HG03432 (cell line): Measurements from ENCODE around the gene CAPN2.
"Not testable (repeated sequence)": the region's sequence is repeated elsewhere in the genome, so short reads cannot be mapped to it uniquely, and the experiment has no call there.

Source experiments
- ATAC-seq: cut with Tn5 transposase; IDR thresholded peaks from one replicate; pipeline ENCODE4 v1.9.1; 2021; ENCODE audit warnings: mild to moderate bottlenecking, moderate library complexity; ENCODE audit not compliant: unreplicated experiment

Gene CAPN2

GRCh38 chr1:223784541-223784940, 72.2 kb downstream of the CAPN2 start:
- ATAC-seq = no peak

DNA sequence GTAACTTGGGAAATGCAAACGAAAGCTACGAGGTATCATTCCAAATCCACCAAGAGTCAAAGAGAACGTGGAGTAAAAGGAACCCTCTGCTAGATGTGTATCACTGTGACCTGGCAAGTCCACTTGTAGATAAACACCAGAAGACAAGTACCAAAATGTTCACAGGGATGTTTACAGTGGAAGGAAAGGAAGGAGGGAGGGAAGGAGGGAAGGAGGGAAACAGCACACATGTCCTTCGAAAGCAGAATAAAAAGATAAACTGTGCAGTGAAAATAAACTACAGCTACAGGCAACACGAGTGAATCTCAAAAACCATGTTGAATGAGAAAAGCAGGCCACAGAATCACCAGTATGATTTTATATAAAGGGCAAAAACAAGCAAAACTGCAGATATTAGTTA, 73.5 kb downstream of the CAPN2 start:
- no peak for ATAC-seq

GRCh38 chr1:223788746-223789415, 76.5 kb downstream of the CAPN2 start:
- ATAC-seq = no peak

DNA sequence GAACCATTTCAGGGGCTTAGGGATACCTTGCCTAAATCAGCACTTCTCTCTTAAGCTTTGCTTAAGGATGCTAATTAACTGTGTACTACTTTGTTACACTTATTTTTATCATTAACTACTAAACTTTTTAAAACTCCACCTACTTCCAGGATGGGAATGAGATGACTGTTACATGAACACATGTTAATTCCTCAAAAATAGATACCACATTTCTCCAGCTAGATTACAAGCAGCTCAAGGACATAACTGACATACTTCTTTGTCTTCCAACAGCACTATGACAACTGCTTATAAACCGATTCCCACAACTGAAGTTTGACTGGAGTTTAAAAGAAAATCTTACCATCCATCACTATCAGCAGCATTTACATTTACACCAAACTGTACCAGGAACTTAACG, 79.7 kb downstream of the CAPN2 start:
- ATAC-seq = no peak

GRCh38 chr1:223793716-223794115, 81.4 kb downstream of the CAPN2 start:
- no peak for ATAC-seq

DNA sequence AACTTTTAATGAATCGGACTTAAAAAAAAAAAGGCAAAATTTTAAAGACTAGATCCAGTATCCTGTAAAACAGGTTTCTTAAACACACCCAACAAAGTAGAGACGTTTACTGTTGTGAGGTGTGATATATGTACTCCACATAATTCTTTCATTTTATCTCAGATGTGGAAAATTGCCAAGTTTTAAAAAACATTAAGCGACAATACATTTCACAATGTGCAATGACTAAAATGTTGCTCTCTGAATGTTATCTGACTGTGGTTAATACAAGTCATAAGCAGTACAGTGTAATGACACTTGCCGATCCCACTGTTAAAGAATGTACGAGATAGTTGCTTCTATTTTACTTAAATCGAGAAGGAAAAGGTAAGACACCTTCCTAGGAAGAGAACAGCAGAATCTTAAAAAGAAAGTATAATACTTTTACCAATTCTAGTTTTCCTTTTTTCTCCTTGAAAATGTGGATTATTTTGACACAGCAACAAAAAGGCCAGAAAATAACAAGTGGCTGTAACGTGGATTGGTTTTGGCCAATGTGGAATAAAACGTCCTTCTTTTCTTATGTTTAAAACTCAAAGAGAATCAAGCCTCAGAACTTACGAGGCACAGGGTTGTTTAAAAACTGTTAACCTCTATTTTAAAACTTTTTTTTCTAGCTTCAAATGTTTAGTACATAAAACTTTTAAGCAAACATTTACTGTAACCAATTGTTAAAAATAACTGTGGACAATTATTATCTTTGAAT, 82.0 kb downstream of the CAPN2 start:
- ATAC-seq = no peak

DNA sequence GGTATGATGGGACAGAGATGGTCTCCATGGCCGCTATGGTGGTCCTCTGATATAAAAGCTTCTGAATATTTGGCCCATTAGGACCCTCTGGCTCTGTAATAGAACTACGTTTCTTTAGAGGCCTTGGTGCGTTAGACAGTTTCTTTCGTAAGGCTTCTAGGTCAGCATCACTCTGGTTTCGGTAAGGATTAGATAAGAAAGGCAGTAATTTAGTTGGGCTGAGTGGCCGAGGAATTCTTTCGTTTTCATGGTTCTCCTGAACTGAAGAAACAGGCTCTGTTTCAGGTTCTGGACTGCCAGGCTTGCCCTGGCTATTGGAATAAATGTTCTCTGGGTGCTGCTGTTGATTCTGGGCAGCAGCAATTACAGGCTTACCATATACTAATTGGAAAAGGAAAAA, 83.9 kb downstream of the CAPN2 start:
- no peak for ATAC-seq

GRCh38 chr1:223802032-223802431, 89.7 kb downstream of the CAPN2 start:
- ATAC-seq = no peak

DNA sequence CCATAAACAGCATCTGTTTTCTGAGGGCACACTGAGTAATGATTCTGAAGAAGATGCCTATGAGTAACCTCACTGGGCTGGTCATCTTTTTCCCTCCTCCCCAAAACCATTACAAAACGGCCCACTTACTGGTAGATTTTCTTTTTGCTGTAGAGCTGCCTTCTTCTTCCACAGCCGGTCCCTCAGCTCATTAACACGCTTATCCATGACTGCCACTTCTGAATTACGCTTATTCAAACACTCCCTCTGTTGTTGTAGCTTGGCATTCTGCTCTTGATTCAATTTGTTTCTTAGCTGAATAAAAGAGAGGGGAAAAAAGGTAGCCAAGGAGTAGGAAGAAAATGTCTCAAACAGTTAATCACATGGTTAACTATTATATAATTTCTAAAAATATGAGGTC, 90.3 kb downstream of the CAPN2 start:
- no peak for ATAC-seq

GRCh38 chr1:223803211-223803610, 90.9 kb downstream of the CAPN2 start:
- no peak for ATAC-seq

DNA sequence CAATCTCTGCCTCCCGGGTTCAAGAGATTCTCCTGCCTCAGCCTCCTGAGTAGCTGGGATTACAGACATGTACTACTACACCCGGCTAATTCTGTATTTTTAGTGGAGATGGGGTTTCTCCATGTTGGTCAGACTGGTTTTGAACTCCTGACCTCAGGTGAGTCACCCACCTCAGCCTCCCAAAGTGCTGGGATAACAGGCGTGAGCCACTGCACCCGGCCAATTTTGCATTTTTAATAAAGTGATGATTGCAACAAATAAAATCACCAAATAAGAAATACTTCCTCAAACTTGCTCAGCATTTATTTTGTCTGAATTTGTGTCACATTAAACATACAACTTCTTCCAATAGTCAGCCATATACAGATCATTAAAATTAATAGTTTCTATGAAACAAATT, 97.6 kb downstream of the CAPN2 start:
- not testable (repeated sequence) for ATAC-seq

DNA sequence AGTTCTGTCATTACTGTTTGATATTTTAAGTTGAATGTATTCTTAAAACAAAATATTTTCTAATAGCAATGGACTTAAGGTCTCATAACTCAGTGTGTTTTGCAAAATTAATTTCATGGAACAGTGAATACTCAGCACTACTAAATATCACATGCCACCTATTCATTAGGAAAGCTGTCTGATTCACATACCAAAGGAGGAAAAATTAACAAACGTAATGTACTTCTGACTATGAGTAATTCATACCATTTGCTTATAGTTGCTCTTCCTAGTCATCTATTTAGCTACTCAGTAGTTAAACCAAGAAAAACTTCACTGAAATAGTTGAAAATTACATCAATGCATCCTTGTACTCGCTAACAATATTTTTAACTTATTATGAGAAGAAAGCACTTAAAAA, 98.2 kb downstream of the CAPN2 start:
- ATAC-seq = no peak

DNA sequence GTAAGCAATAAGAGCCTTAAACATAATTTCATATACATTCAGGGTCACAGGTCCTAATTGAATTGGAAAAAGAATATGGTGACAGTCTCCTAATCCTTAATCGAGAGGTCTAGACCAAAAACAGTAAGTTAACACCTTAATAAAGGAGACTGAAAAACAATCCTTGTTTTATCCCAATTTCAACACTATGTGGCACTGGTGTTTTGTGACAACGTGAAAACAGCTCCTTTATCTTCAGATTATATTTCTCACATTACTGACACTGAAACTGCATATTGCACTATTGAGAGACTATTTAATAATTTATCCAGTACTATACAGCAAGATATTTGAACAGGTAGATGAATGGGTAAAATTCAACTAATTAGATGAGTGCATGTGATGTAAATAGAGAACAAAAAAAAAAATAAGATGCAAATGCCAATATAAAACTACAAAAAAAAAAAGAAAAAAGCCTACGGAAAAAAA, 99.3 kb downstream of the CAPN2 start:
- ATAC-seq = no peak

DNA sequence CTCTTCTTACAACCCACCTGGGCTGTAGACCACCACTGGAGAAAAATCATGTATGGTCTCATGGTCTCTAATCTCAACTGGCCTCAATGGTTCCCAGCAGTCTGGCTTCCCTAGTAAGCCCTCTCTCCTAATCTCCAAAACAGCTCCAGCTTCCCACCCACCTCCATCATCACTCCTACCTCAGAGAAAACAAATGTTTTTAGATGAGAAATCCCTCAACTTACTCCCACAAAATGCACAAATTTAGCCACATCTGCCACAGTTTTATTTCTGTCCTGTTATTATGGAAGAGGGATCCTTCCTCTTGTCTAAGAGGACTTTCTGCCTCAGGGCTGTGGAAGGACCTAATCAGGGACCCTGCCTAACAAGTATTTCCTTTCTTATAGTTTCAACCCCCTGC, 101.3 kb downstream of the CAPN2 start:
- ATAC-seq = no peak

DNA sequence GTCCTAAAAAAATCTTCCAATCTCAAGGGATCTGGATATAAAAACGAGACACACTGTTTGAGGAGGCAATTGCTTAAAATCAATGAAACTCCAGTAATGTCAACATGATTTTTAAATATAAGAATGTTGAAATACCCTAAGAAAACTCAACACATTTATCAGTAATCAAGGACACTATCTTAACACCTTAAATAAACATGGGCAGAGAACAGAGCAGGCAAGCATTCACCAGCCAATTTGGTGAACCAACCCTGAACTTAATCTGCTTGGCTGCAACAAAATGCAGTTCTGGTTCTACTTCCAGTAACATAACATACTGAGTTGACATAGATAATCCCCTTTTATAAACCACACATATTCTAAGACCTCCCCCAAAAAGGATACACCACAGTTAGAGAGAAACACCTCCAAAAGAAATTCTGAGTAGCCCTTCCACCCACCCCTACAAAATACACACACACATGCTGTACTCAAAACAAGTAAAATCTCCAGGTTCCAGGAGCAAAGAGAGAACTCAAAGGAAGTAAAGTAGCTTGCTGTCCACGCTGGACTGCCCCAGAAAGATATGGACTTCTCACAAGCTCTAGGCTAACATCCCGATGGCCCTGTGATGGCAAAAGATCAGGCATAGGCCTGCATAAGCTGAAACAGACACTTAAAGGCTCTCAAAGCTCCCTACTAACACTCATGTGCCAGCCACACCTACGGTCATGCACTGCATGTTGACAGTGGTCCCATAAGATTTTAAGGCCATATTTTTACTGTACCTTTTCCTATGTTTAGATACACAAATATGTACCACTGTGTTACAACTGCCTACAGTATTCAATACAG, 102.9 kb downstream of the CAPN2 start:
- ATAC-seq = no peak

GRCh38 chr1:223815865-223816264, 103.5 kb downstream of the CAPN2 start:
- no peak for ATAC-seq

GRCh38 chr1:223817265-223817664, 104.9 kb downstream of the CAPN2 start:
- not testable (repeated sequence) for ATAC-seq

- ATAC-seq = no peak
Measured at GRCh38 chr1:223819730-223820514, 107.6 kb downstream of the CAPN2 start.

GRCh38 chr1:223820515-223820858, 108.1 kb downstream of the CAPN2 start:
- ATAC-seq = no peak

- no peak for ATAC-seq
Measured at GRCh38 chr1:223820971-223821370, 108.6 kb downstream of the CAPN2 start.

DNA sequence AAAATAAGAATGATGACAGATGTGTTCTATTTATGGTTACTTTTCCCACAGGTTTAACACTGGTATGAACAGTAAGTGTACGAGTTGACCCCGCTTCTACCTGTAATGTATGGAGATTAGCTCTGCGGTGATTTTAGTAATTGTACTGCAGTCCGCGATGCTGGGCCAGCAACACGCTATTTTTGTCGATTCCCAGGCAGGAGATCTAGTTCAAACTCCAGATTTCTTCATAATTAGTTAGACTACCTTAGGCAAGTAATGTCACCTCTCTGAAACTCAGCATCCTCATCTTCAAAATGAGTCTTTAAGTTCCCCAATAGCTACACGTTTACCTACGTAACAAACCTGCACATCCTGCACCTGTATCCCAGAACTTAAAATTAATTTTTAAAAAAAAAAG, 111.9 kb downstream of the CAPN2 start:
- ATAC-seq = no peak
